IPS-18a (cell line): Measurements from ENCODE around the gene NPY4R.
"Not testable (repeated sequence)": the region's sequence is repeated elsewhere in the genome, so short reads cannot be mapped to it uniquely, and the experiment has no call there.

Source experiments
- H3K27ac ChIP-seq: one replicate; pipeline ENCODE4 v1.5.1; 2013; ENCODE audit warnings: low read length
- H3K27me3 ChIP-seq: one replicate; pipeline ENCODE4 v1.6.1; 2013; ENCODE audit warnings: mild to moderate bottlenecking, low read length; ENCODE audit not compliant: control insufficient read depth, insufficient read depth
- H3K36me3 ChIP-seq: one replicate; pipeline ENCODE4 v1.6.1; 2013; ENCODE audit warnings: low read depth, low read length; ENCODE audit not compliant: control insufficient read depth
- H3K4me1 ChIP-seq: one replicate; pipeline ENCODE4 v1.6.1; 2013; ENCODE audit warnings: low read depth, low read length; ENCODE audit not compliant: control insufficient read depth
- H3K4me3 ChIP-seq: one replicate; pipeline ENCODE4 v1.5.1; 2013; ENCODE audit warnings: low read length
- H3K9ac ChIP-seq: one replicate; pipeline ENCODE4 v1.6.1; 2013; ENCODE audit warnings: mild to moderate bottlenecking, low read length, moderate library complexity
- H3K9me3 ChIP-seq: one replicate; pipeline ENCODE4 v1.6.1; 2013; ENCODE audit warnings: low read depth, low read length; ENCODE audit not compliant: control insufficient read depth

Gene NPY4R, protein sequence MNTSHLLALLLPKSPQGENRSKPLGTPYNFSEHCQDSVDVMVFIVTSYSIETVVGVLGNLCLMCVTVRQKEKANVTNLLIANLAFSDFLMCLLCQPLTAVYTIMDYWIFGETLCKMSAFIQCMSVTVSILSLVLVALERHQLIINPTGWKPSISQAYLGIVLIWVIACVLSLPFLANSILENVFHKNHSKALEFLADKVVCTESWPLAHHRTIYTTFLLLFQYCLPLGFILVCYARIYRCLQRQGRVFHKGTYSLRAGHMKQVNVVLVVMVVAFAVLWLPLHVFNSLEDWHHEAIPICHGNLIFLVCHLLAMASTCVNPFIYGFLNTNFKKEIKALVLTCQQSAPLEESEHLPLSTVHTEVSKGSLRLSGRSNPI

DNA sequence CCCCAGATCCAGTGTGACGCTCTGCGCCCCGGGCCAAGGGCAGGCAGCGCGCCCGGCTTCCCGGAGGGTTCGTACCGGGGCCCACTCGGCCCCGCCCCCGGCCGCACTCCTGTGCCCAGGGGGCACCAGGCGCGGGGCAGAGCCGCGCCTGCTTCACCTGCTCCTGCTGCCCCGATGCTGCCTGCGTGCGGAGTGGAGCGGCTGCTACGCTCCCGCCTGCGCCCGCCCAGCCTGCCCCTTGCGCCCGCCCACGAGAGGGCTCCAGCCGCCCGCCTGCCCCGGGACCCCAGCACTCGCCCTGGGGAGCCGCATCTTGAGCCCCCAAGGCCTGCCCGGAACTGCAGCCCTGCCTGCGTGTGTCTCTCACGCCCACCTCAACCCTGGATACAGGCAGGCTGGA is at the start of gene NPY4R:
Gene NPY4R (minus strand): TSS at position 194 of the 400 bp plus-strand sequence. CDS start 3,323 bp downstream, outside the sequence.
- H3K4me3 ChIP-seq, H3K9ac ChIP-seq, H3K27me3 ChIP-seq, H3K4me1 ChIP-seq, H3K9me3 ChIP-seq, H3K36me3 ChIP-seq, H3K27ac ChIP-seq: not testable (repeated sequence)

DNA sequence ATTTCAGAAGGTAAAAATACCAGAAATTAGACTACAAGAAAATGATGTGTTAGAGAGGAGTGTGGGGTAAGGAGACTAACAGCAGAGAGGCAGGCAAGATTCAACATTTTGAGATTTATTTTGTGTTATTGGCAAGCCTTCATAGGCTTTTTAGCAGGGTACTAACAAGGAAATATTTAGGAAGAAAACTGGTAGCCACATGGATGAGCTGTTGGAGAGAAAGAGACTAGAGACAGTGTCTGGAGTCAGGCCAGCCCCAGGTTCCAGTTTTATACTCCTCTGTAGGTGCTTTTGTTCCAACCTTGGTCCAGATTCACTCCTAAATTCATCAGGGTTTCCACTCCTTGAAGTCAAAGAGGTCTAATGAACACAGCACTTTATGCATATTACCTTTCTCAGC is 49.6 kb upstream of the NPY4R start:
- Histone ChIP-seq H3K27me3 (no peaks in the 10 kb centered on the region), H3K9me3 (no peaks in the 10 kb centered on the region), H3K4me1 (no peaks in the 10 kb centered on the region), H3K36me3 (no peaks in the 10 kb centered on the region), H3K9ac (no peak overlapping the region), H3K4me3 (no peak overlapping the region), H3K27ac (no peak overlapping the region)

DNA sequence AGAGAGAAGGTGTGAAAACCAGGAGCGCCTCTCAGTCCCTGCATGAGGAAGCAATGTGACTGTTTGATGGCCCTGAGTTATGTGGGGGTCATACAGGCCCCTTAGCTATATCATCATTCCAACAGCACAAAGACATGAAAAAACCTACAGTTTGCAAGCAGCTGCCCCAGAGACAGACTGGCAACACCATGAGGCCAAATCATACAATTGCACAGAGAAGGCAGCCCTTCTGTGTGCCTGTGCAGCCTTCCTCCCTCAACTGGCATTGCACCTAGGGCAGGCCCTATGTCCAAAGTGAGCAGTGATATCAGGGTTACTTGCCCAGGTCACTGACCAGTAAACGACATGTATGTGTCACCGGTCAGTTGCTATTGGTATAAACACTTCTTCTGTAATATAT is 49.1 kb upstream of the NPY4R start:
- Histone ChIP-seq H3K27ac (no peak overlapping the region), H3K36me3 (no peaks in the 10 kb centered on the region), H3K9me3 (no peaks in the 10 kb centered on the region), H3K4me3 (no peak overlapping the region), H3K9ac (no peak overlapping the region), H3K4me1 (no peaks in the 10 kb centered on the region), H3K27me3 (no peaks in the 10 kb centered on the region)

DNA sequence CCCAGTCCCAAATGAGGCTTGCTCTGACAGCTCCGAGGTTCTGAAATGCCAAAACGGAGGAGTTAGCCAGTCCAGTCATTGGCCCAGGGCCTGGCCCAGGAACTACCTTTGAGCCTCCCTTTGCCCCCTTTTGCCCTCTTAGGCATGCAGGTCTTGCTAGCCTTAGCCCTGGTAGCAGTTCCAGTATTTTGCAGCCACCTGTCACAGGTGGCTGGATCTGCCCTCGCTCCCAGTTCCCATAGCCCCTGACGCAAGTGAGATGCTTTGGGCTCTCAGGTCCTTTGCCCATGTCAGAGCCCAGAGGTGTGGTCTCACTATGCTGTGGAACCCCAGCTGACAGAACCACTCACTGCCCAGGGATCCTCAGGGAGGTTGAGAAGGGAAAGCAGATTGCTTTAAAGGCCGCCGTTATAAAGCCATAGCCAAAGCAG is 48.7 kb upstream of the NPY4R start:
- Histone ChIP-seq H3K27ac (no peak overlapping the region), H3K4me3 (no peak overlapping the region), H3K4me1 (no peaks in the 10 kb centered on the region), H3K36me3 (no peaks in the 10 kb centered on the region), H3K9me3 (no peaks in the 10 kb centered on the region), H3K9ac (no peak overlapping the region), H3K27me3 (no peaks in the 10 kb centered on the region)

DNA sequence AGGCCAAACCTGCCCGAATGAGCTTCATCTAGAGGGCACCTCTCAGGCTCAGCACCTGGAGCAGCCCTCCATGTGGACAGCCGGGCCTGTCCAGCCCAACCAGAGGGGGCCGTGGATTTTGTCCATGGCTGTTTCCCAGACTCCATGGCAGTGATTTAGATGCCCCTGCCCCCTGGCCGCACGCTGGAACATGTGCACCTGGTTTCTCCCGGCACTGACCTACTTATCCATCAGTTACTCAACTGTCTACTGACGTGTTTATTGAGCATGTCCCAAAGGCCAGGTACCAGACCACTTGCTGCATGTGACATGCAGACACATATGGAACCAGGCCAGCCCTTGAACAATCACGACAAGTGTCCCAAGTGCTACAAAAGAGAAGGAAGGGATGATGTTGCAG is 47.6 kb upstream of the NPY4R start:
- H3K4me3 ChIP-seq, H3K36me3 ChIP-seq, H3K27me3 ChIP-seq, H3K4me1 ChIP-seq, H3K27ac ChIP-seq, H3K9ac ChIP-seq, H3K9me3 ChIP-seq: not testable (repeated sequence)

DNA sequence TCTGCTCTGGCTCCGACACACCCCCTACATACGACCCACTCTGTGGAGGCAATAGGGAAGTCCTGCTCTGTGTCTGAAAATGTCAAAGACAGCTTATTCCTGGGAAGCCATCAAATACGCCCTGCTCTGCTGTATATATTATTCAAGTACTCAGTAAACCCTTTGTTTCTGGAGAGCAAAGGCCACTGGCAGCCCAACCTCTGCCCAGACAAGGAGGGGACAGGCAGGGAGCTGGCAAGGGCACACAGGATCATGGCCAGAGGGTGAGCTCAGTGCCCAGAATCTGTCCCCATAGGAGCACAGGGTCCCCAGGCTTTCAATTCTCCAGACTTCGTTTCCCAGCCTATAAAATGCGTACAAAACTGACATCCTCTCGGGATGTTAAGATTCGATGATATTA is 47.0 kb upstream of the NPY4R start:
- H3K36me3 ChIP-seq, H3K9me3 ChIP-seq, H3K9ac ChIP-seq, H3K27ac ChIP-seq, H3K4me1 ChIP-seq, H3K27me3 ChIP-seq, H3K4me3 ChIP-seq: not testable (repeated sequence)

DNA sequence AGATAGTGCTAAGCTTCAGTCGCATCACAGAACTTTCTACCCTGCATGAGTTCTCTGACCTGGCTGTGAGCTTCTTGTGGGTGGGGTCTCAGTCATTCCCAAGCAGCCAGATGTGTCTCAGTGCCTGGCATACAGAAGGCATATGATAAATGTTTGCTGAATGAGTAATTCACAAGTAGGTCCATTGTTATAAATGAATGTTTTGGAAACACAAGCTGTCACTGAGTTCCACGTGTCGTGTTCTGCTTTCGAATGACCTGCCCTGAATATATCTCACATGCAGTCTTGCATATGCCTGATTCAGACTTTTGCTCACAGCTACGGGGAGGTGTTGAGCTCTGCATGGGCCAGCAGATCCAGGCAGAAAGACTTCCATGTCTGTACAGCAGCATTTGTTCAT is 46.2 kb upstream of the NPY4R start:
- H3K36me3 ChIP-seq, H3K9me3 ChIP-seq, H3K9ac ChIP-seq, H3K27me3 ChIP-seq, H3K4me3 ChIP-seq, H3K4me1 ChIP-seq, H3K27ac ChIP-seq: not testable (repeated sequence)

DNA sequence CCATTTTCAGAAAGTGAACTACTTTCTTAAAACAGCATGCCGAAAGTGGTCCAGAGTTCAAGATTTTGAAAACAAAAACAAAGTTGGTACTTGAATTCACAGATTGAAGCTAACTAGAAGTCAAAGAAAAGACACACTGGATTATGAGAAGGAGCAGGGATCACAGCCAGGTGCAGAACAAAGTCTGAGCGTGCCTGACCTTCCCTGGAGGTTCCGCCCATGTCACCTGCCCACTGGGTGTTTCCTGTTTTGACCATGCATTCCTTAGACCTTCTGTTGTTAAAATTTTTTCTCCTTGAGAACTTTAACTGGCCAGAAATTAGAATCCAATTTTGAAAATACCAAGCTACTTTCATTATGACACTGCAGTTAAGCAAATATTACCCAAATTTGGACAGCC is 34.2 kb upstream of the NPY4R start:
- H3K9ac ChIP-seq, H3K27me3 ChIP-seq, H3K36me3 ChIP-seq, H3K27ac ChIP-seq, H3K4me3 ChIP-seq, H3K4me1 ChIP-seq, H3K9me3 ChIP-seq: not testable (repeated sequence)

DNA sequence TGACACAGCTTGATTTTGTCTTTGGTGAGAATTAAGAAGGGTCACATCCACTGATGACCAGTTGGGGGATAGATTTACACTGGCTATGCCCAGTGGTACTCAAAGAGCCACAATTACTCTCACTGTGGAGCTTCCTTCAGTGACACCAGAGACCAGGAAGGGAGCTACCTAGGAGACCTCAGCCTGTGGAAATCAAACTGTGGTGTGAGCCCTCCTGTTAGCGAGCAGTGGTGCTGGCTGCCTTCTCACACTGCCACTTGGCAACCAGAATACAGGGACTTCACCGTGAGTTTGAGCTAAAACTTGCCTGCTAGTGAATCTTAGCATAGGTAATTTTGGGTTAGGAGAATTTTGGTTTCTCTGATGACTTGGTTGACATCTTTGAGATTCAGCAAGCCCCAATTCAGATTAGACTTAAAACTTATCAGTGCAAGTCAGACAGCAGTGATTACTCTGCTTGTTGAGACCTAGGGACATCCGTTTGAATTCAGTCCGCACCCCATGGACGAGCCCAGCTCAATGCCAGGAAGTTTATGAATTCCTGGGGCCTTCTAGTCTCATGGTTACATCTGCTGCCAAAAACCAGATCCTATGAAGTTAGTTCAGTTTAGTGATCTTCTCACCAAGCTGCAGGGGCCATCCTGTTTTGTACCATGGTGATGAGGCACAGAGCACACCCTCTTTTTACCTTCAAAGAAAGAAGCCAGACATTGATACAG is 33.4 kb upstream of the NPY4R start:
- H3K4me1 ChIP-seq, H3K4me3 ChIP-seq, H3K9me3 ChIP-seq, H3K27ac ChIP-seq, H3K27me3 ChIP-seq, H3K9ac ChIP-seq, H3K36me3 ChIP-seq: not testable (repeated sequence)

DNA sequence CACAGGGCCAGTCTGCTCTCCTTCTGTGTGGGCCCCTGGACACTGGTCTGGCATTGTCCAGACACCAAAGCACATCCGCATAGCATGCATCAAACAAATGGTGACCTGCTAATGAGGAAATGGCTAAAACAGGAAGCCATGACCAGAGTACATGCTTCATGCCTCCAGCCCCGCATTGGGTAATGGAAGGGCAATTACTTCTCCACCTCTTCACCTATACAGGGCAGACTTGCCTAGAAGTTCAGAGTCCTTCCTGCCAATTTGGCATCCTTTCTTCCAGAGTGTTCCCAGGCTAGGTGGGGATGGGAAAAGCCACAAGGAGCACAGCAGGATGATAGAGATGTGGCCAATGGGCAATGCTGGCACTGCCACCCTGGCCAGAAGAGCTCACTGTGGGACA is 32.1 kb upstream of the NPY4R start:
- not testable (repeated sequence) for H3K4me1 ChIP-seq, H3K27ac ChIP-seq, H3K36me3 ChIP-seq, H3K9ac ChIP-seq, H3K4me3 ChIP-seq, H3K27me3 ChIP-seq, H3K9me3 ChIP-seq

DNA sequence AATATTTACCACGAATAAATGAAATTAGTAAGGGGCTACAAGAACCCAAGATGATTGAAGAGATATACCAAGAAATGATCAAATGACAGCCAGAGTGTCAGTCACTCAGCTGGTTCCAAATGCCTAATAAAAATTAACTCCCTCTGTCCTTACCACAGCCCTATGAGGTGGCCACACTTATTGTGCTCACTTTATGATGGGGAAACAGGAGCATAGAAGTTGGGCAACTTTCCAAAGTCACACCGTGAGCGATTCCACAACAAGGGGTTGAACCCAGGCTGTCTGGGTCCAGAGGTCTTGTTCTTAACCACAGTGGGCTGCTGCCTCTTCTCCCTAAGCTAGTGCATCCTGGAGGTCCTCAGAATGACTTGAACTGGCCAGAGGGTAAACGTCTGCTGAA is 31.6 kb upstream of the NPY4R start:
- not testable (repeated sequence) for H3K27me3 ChIP-seq, H3K4me3 ChIP-seq, H3K36me3 ChIP-seq, H3K9ac ChIP-seq, H3K9me3 ChIP-seq, H3K27ac ChIP-seq, H3K4me1 ChIP-seq
